B cell (primary cell): ENCODE measurements around the gene WNK2. TPM values are rescaled to one million over a fixed set of nuclear protein-coding genes. Genes with fewer than 3 reads are reported as not detected.

Source experiments
- ATAC-seq: fragments of 200-7000 bp; cut with Tn5 transposase; one replicate; pipeline ENCODE4 v1.10.0; 2021; ENCODE audit warnings: low read depth, mild to moderate bottlenecking, moderate number of reproducible peaks, moderate library complexity
- CTCF ChIA-PET: fragments of 350-600 bp; sonication (Branson Sonifier 250); formaldehyde crosslinking; loops from one replicate; lab custom pipeline; 2021; ENCODE audit warnings: antibody characterized with exemption, inconsistent platforms; lab: Charles Lee
- POLR2A ChIA-PET: fragments of 350-600 bp; sonication (Branson Sonifier 250); formaldehyde crosslinking; loops from one replicate; lab custom pipeline; 2021; ENCODE audit warnings: antibody characterized with exemption; lab: Charles Lee
- DNase-seq: peaks from one replicate; pipeline ENCODE4 v3.0.0; 2013
- H2AFZ ChIP-seq: 2 replicates; pipeline ENCODE4 v1.6.1; 2012; ENCODE audit warnings: mild to moderate bottlenecking, low read depth, low read length; ENCODE audit not compliant: insufficient read depth, poor library complexity, severe bottlenecking
- H3K27ac ChIP-seq, 2 donors: 1 replicate in 1 of 2; 2 replicates in 1 of 2; pipeline ENCODE4 v1.5.1; 2012 to 2013; ENCODE audit warnings: low read length in 2 of 2, mild to moderate bottlenecking in 2 of 2, moderate library complexity in 1 of 2
- H3K27me3 ChIP-seq, 4 experiments: fragments of 200-600 bp in 1 of 4; sonication (generic) in 1 of 4; replicated peaks in 1 of 4; 1 replicate in 2 of 4; 2 replicates in 2 of 4; pipeline versions ENCODE4 v1.6.1 to v1.7.0; 2013 to 2016; ENCODE audit warnings: low read length in 3 of 4, mild to moderate bottlenecking in 2 of 4, mixed read lengths in 1 of 4, moderate library complexity in 1 of 4; ENCODE audit not compliant: insufficient read depth in 4 of 4, control insufficient read depth in 3 of 4; ENCODE audit errors: control extremely low read depth in 1 of 4
- H3K36me3 ChIP-seq, 2 experiments: replicated peaks in 1 of 2; 1 replicate in 1 of 2; 2 replicates in 1 of 2; pipeline versions ENCODE4 v1.6.1 to v1.7.1; 2013; ENCODE audit warnings: low read length in 1 of 2; ENCODE audit not compliant: insufficient read depth in 2 of 2, control insufficient read depth in 1 of 2; ENCODE audit errors: control extremely low read depth in 1 of 2, extremely low read depth in 1 of 2
- H3K4me1 ChIP-seq, 2 donors: fragments of 200-600 bp in 1 of 2; sonication (generic) in 1 of 2; 1 replicate in 1 of 2; 2 replicates in 1 of 2; pipeline versions ENCODE4 v1.5.1 to v1.6.1; 2013 to 2017; ENCODE audit warnings: low read length in 2 of 2; ENCODE audit not compliant: control insufficient read depth in 2 of 2, insufficient read depth in 2 of 2
- H3K4me2 ChIP-seq: replicated peaks from 2 replicates; pipeline ENCODE3; 2012; ENCODE audit warnings: mild to moderate bottlenecking, low read depth, low read length; ENCODE audit not compliant: poor library complexity, severe bottlenecking
- H3K4me3 ChIP-seq, 5 experiments: fragments of 200-600 bp in 1 of 5; sonication (generic) in 1 of 5; 1 replicate in 3 of 5; 2 replicates in 2 of 5; pipeline versions ENCODE4 v1.5.1 to v1.7.0; 2011 to 2016; ENCODE audit warnings: low read length in 4 of 5, mild to moderate bottlenecking in 4 of 5, low read depth in 2 of 5, control low read depth in 1 of 5, moderate library complexity in 1 of 5; ENCODE audit not compliant: insufficient read depth in 1 of 5; ENCODE audit errors: control extremely low read depth in 1 of 5, extremely low read depth in 1 of 5
- H3K79me2 ChIP-seq: fragments of 200-600 bp; sonication (generic); one replicate; pipeline ENCODE4 v1.6.0; 2016; ENCODE audit warnings: low read length; ENCODE audit not compliant: control insufficient read depth, insufficient read depth
- H3K9ac ChIP-seq: fragments of 200-600 bp; sonication (generic); 2 replicates; pipeline ENCODE4 v1.6.1; 2017; ENCODE audit warnings: mild to moderate bottlenecking, low read length, moderate library complexity
- H3K9me3 ChIP-seq, 3 donors: one replicate each; pipeline versions ENCODE4 v1.6.1 to v1.7.1; 2013; ENCODE audit warnings: low read length in 2 of 3; ENCODE audit not compliant: control insufficient read depth in 2 of 3, insufficient read depth in 1 of 3; ENCODE audit errors: control extremely low read depth in 1 of 3
- H4K20me1 ChIP-seq: 2 replicates; pipeline ENCODE4 v1.6.0; 2012; ENCODE audit warnings: mild to moderate bottlenecking, low read length; ENCODE audit not compliant: insufficient read depth, control insufficient read depth, poor library complexity, severe bottlenecking
- H3K27ac Mint-ChIP-seq: one replicate; pipeline ENCODE4 v1.8.0; 2021; ENCODE audit warnings: mixed read lengths
- H3K27me3 Mint-ChIP-seq: one replicate; pipeline ENCODE4 v1.8.0; 2021; ENCODE audit warnings: mixed read lengths
- H3K4me1 Mint-ChIP-seq: one replicate; pipeline ENCODE4 v1.8.0; 2021; ENCODE audit warnings: mixed read lengths
- H3K4me3 Mint-ChIP-seq: one replicate; pipeline ENCODE4 v1.8.0; 2021; ENCODE audit warnings: mixed read lengths
- H3K9me3 Mint-ChIP-seq: one replicate; pipeline ENCODE4 v1.8.0; 2022; ENCODE audit warnings: mixed read lengths; ENCODE audit not compliant: insufficient read depth
- EZH2 ChIP-seq: IDR thresholded peaks from 2 replicates; pipeline ENCODE4 v1.6.1; 2012; ENCODE audit warnings: borderline replicate concordance, low read depth, mild to moderate bottlenecking, moderate library complexity, low read length; ENCODE audit not compliant: insufficient read depth, poor library complexity, severe bottlenecking
- WGBS: methylation state at CpG from one replicate; pipeline ENCODE4 v1.1.5; 2013; ENCODE audit warnings: missing lambda C conversion rate; ENCODE audit not compliant: insufficient coverage; 5-methylcytosine and 5-hydroxymethylcytosine counted together
- intact Hi-C: fragments of 100-400 bp; cut with micrococcal nuclease; formaldehyde crosslinking; loops from one replicate; pipeline ENCODE4 v1.10.0; 2022
- polyA plus RNA-seq: library from polyadenylated mRNA; depleted of rRNA; stranded (reverse); fragments of >200 nt; gene quantifications from 2 replicates; pipeline ENCODE4 v1.2.3, GENCODE V29; 2012
- total RNA-seq, 2 donors: library from RNA; stranded (reverse); fragments of 120-200 nt in 1 of 2; gene quantifications; 1 replicate in 1 of 2; 2 replicates in 1 of 2; pipeline versions ENCODE4 v1.2.3 to v1.2.4, GENCODE V29; 2013 to 2022
- TF ChIP-seq, protein P1 (sequence below): fragments of 200-600 bp; IDR thresholded peaks from one replicate; pipeline ENCODE4 v1.8.0; 2022; ENCODE audit warnings: antibody characterized with exemption, mild to moderate bottlenecking

The WNK2 gene
- total and polyA plus RNA-seq, 2 donors (not counting 1 experiment from before 2014, with no cell fraction given), result 0.49 TPM; not detected in 1

DNA sequence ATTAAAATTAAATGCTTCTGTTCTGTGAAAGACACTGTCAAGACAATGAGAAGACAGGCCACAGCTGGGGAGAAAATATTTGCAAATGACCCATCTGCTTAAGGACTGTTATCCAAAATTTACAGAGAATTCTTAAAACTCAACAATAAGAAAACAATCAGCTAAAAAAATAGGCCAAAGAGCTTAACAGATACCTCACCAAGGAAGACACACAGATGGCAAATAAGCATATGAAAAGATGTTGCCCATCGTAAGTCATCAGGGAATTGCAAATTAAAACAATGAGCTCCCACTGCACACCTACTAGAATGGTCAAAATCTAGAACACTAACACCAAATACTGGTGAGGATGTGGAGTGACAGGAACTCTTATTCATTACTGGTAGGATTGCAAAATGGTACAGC, 10.3 kb downstream of the WNK2 start:
- H2AFZ ChIP-seq, result no peak overlapping the region
- no peak for DNase-seq
- CTCF ChIA-PET, result no interaction called here
- H3K79me2 ChIP-seq, result no peaks in the 10 kb centered on the region
- H3K4me1 ChIP-seq, result no peaks in the 10 kb centered on the region
- H3K4me1 Mint-ChIP-seq, result no peaks in the 10 kb centered on the region
- no peak overlapping the region for H3K4me2 ChIP-seq
- H3K27ac Mint-ChIP-seq, result no peak overlapping the region
- peaks cover 4% of the 10 kb centered on the region for H3K27me3 Mint-ChIP-seq
- POLR2A ChIA-PET, result no interaction called here
- TF ChIP-seq, protein P1, sequence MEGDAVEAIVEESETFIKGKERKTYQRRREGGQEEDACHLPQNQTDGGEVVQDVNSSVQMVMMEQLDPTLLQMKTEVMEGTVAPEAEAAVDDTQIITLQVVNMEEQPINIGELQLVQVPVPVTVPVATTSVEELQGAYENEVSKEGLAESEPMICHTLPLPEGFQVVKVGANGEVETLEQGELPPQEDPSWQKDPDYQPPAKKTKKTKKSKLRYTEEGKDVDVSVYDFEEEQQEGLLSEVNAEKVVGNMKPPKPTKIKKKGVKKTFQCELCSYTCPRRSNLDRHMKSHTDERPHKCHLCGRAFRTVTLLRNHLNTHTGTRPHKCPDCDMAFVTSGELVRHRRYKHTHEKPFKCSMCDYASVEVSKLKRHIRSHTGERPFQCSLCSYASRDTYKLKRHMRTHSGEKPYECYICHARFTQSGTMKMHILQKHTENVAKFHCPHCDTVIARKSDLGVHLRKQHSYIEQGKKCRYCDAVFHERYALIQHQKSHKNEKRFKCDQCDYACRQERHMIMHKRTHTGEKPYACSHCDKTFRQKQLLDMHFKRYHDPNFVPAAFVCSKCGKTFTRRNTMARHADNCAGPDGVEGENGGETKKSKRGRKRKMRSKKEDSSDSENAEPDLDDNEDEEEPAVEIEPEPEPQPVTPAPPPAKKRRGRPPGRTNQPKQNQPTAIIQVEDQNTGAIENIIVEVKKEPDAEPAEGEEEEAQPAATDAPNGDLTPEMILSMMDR, result no peak
- TF ChIP-seq EZH2, result no peak
- no CpG with 5 or more reads among the region's 1 CpG for WGBS
- H3K9ac ChIP-seq, result no peak overlapping the region
- H3K9me3 Mint-ChIP-seq, result no peaks in the 10 kb centered on the region
- no peak overlapping the region for H3K4me3 Mint-ChIP-seq
- ATAC-seq, result no peak
- no peak overlapping the region for H3K27ac ChIP-seq
- intact Hi-C loops, result no loop called here
- peaks cover 0 to 11% (median 0%) of the 10 kb centered on the region in 3 donors for H3K9me3 ChIP-seq
- no peak overlapping the region for H3K4me3 ChIP-seq
- H3K27me3 ChIP-seq, result no peaks in the 10 kb centered on the region
- no peaks in the 10 kb centered on the region for H3K36me3 ChIP-seq
- H4K20me1 ChIP-seq, result no peaks in the 10 kb centered on the region

DNA sequence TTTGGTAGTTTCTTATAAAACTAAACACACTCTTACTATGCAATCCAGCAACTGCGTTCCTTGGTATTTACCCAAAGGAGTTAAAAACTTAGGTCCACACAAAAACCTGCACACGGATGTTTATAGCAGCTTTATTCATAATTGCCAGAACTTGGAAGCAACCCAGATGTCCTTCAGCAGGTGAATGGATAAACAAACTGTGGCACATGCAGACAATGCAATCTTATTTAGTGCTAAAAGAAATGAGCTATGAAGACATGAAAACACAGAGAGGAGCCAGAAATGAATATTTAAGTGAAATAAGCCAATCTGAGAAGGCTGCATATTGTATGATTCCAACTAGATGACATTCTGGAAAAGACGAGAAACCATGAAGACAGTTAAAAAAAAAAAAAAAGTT, 10.7 kb downstream of the WNK2 start:
- no peak for ATAC-seq

More for the DNA sequence above, 10.7 kb downstream of the WNK2 start:
- no peak overlapping the region for H3K9ac ChIP-seq
- ChIA-PET CTCF (no interaction called here), POLR2A (no interaction called here)
- TF ChIP-seq, protein P1, result no peak
- no peak for TF ChIP-seq EZH2
- no peaks in the 10 kb centered on the region for H3K4me1 ChIP-seq
- intact Hi-C loops, result no loop called here
- no peak overlapping the region for H3K27ac ChIP-seq
- WGBS, result 100% methylated on average over 3 of the region's 3 CpGs
- H3K79me2 ChIP-seq, result no peaks in the 10 kb centered on the region
- no peak overlapping the region for H3K27ac Mint-ChIP-seq
- H2AFZ ChIP-seq, result no peak overlapping the region
- no peaks in the 10 kb centered on the region for H4K20me1 ChIP-seq
- H3K4me3 ChIP-seq, result no peak overlapping the region
- no peak overlapping the region for H3K4me3 Mint-ChIP-seq
- H3K9me3 ChIP-seq, result peaks cover 0 to 11% (median 0%) of the 10 kb centered on the region in 3 donors
- H3K27me3 Mint-ChIP-seq, result peaks cover 4% of the 10 kb centered on the region
- no peaks in the 10 kb centered on the region for H3K27me3 ChIP-seq
- H3K9me3 Mint-ChIP-seq, result no peaks in the 10 kb centered on the region
- no peak for DNase-seq
- H3K4me2 ChIP-seq, result no peak overlapping the region
- no peaks in the 10 kb centered on the region for H3K36me3 ChIP-seq
- no peaks in the 10 kb centered on the region for H3K4me1 Mint-ChIP-seq
